HL-60/S4 treated with phorbol 12-myristate 13-acetate at 8.2 ng/mL for 4 days and 3 days (cell line): Measurements from ENCODE around the gene RGS19.

Experiments
- in situ Hi-C: fragments of 300-500 bp; cut with MboI; formaldehyde crosslinking; loops from 2 replicates; pipeline ENCODE4 v1.15.0; 2022; ENCODE audit warnings: low sequenced_read_pairs

RGS19 gene

GRCh38 chr20:64050261-64051032 is 28.9 kb downstream of the RGS19 start:
- in situ Hi-C loops, result no loop called here

GRCh38 chr20:64049878-64050260 is 29.4 kb downstream of the RGS19 start:
- in situ Hi-C loops, result no loop called here

- in situ Hi-C loops, result no loop called here
These were observed 30.0 kb downstream of the RGS19 start, which contains the start of gene SOX18 for GRCh38 chr20:64049060-64049877. SOX18 (minus strand) TSS chr20:64049639; CDS start chr20:64049516, 123 bp downstream.

- in situ Hi-C loops, result no loop called here
These were observed 30.8 kb downstream of the RGS19 start for GRCh38 chr20:64048402-64049044.

GRCh38 chr20:64047968-64048401 is 31.3 kb downstream of the RGS19 start:
- in situ Hi-C loops, result no loop called here

- in situ Hi-C loops, result no loop called here
These were observed 32.3 kb downstream of the RGS19 start for GRCh38 chr20:64047046-64047389.

GRCh38 chr20:64045346-64046011 is 33.8 kb downstream of the RGS19 start:
- in situ Hi-C loops, result no loop called here

GRCh38 chr20:64044484-64045247 is 34.7 kb downstream of the RGS19 start:
- in situ Hi-C loops, result no loop called here

- in situ Hi-C loops, result no loop called here
These were observed 35.5 kb downstream of the RGS19 start for GRCh38 chr20:64043768-64044167.

GRCh38 chr20:64042054-64042781 is 37.1 kb downstream of the RGS19 start:
- in situ Hi-C loops, result no loop called here

- in situ Hi-C loops, result no loop called here
These were observed 37.6 kb downstream of the RGS19 start for GRCh38 chr20:64041781-64042053.

- in situ Hi-C loops, result no loop called here
These were observed 38.1 kb downstream of the RGS19 start for GRCh38 chr20:64041040-64041780.

- in situ Hi-C loops, result no loop called here
These were observed 38.9 kb downstream of the RGS19 start for GRCh38 chr20:64040231-64041039.

- in situ Hi-C loops, result no loop called here
These were observed 39.8 kb downstream of the RGS19 start for GRCh38 chr20:64039293-64040160.

GRCh38 chr20:64038565-64039292 is 40.6 kb downstream of the RGS19 start:
- in situ Hi-C loops, result no loop called here

- in situ Hi-C loops, result no loop called here
These were observed 41.1 kb downstream of the RGS19 start for GRCh38 chr20:64038224-64038564.
